SH-SY5Y (cell line): ENCODE measurements around the gene DNASE1.

Experiments
- GATA2 ChIP-seq: IDR thresholded peaks from 2 replicates; pipeline ENCODE4 v1.6.1; 2011; ENCODE audit warnings: mild to moderate bottlenecking, low read depth, low read length
- GATA3 ChIP-seq: IDR thresholded peaks from 2 replicates; pipeline ENCODE4 v1.6.1; 2011; ENCODE audit warnings: low read depth, mild to moderate bottlenecking, low read length, moderate library complexity

DNASE1 gene, protein sequence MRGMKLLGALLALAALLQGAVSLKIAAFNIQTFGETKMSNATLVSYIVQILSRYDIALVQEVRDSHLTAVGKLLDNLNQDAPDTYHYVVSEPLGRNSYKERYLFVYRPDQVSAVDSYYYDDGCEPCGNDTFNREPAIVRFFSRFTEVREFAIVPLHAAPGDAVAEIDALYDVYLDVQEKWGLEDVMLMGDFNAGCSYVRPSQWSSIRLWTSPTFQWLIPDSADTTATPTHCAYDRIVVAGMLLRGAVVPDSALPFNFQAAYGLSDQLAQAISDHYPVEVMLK

DNA sequence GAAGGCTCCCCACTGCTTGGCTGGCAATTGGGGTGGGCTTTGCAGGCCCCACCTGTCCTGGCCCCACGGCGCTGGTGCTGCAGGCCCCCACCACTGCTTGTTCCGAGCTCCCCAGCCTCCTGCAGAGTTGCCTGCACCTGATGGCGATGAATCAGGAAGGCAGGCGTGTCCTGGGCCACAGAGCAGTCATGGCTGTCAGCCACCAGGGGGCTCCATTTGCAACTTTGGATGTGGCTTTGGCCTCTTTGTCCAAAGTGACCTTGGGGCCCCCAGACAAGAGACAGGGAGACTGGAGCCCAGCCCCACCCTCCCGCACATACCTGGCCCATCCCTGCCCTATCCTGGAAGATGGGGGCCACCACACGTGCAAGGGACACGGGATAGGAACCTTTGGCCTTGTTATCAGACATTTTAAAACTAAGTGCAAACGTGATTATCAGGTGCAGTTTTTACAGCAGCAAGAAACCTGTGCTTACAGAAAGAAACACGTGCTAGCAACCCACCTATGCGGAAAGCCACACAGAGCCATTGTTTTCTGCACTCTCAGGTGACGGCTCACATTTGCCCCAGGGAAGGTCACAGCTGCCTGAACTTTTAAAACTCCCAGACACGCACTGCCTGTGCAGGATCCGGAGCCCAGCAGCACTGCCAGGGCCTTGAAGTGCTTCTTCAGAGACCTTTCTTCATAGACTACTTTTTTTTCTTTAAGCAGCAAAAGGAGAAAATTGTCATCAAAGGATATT is at the start of gene DNASE1:
Gene DNASE1, plus strand, starts transcription at position 443 of the 743 bp plus-strand sequence. CDS start 683 bp downstream, outside the sequence.
- no peak for TF ChIP-seq GATA2
- no peak for TF ChIP-seq GATA3

GRCh38 chr16:3606441-3606840 is 48.0 kb upstream of the DNASE1 start:
- TF ChIP-seq GATA2, result no peak
- TF ChIP-seq GATA3, result no peak

DNA sequence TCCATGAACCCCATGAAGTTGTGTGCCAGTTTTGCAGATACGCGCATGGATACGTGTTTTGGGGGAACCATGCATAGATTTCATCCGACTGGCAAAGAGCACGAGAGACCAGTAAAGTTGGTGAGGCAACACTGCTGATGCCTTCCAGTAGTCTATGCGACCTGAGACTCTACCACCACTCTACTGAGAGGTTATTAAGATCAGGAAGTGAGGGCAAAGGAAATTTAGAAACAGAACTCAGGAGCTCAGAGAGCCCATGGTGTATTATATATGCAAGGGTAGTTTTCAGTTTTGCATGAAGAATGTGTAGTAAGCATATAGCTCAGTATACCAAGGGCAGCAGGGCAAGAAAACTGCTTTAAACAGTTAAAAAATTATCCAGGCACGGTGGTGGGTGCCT is 47.3 kb upstream of the DNASE1 start:
- TF ChIP-seq GATA2 (no peak), GATA3 (no peak)

DNA sequence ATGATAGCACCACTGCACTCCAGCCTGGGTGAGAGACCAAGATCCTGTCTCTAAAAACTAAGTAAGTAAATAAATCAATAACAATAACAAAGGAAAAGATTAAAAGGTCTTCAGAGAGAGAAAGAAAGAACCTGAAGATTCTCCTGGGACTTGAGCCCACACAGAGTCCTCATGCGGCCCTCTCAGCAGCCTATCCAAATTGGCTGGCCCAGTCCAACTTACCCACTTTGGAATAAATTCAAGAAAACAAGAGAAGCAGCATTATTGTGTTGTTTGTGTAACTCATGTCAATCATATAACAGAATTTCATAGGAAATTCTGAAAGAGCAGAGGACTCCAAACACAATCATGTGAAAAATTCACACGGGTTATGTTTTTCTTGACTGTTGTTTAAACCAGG is 46.9 kb upstream of the DNASE1 start:
- TF ChIP-seq GATA3, result no peak
- no peak for TF ChIP-seq GATA2

- no peak for TF ChIP-seq GATA2
- TF ChIP-seq GATA3, result no peak
Measured at GRCh38 chr16:3608069-3608468, 46.4 kb upstream of the DNASE1 start.

GRCh38 chr16:3609895-3610697 is 44.4 kb upstream of the DNASE1 start:
- TF ChIP-seq GATA2 (no peak), GATA3 (no peak)

DNA sequence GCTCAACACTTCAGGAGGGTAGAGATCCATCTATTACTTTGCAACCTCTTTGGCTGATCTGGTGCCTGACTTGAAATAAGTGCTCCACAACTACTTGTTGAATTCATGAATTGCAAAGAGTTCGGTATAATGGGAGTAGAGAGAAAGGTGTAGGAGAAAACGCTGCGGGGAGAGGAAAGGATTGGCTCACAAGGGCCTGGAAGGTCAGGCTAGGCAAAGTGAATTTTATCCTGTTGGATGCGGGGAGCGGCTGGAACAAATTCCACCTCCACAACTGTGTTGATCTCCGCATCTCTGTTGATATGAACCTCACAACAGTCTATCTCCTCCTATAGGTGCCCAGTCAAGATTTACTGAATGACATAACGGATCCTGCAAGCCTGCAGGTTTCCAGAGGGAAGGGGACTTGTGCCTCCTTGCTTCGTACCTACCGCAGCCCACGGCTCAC is 43.8 kb upstream of the DNASE1 start:
- TF ChIP-seq GATA2 (no peak), GATA3 (no peak)

GRCh38 chr16:3611146-3611975 is 43.1 kb upstream of the DNASE1 start, which contains the start of gene SLX4:
Gene SLX4, minus strand, starts transcription at chr16:3611606. Its CDS starts 2,642 bp downstream, at chr16:3608964.
- no peak; the same call in 1 of the 2 replicates for TF ChIP-seq GATA2
- TF ChIP-seq GATA3, result no peak

DNA sequence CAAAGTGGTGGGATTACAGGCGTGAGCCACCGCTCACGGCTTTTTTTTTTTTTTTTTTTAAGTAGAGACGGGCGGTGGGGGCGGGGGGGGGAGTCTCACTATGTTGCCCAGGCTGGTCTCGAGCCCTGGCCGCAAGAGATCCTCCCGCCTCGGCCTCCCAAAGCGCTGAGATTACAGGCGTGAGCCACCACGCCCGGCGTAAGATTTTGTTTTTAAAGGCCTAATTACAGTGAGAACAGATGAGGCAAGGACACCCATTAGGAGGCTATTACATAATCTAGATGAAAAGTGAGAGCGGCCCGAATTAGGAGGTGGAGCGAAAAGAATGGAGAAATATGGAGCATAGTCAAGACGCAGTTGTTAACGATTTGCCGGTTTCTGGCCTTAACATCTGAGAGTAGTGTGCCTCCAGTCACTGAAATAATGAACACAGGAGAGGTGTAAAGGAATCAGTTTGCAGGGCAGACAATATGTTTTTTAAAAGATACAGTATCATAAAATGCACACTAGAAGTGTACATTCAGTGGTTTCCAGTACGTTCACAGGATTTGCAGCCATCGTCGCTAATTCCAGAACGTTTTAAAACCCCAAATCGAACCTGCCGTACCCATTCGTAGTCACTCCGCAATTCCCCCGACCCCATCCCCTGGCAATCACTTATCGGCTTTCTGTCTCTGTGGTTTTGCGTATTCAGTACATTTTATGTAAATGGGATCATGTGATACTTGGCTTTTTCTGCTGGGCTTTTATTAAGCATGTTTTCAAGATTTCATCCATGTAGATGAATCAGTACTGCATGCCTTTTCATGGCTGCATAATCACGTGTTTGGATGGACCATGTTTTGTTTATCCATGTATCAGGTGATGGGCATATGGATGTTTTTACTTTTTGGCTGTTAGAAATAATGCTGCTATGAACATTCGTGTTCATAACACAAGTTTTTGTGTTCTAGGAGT is 41.7 kb upstream of the DNASE1 start:
- TF ChIP-seq GATA3 (no peak), GATA2 (no peak)

DNA sequence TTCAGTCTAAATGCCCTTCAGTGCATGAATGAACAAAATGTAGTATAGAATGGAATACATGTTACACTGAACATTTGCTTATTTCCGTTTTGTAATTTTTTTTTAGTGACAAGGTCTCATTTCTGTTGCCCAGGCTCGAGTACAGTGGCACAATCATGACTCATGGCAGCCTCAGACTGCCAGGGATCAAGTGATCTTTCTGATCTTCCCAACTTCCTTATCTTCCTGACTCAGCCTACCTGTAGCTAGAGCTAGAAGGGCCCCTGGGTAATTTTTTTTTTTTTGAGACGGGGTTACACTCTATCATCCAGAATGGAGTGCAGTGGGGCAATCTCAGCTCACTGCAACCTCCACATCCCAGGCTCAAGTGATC is 35.7 kb upstream of the DNASE1 start:
- no peak for TF ChIP-seq GATA2
- no peak for TF ChIP-seq GATA3

DNA sequence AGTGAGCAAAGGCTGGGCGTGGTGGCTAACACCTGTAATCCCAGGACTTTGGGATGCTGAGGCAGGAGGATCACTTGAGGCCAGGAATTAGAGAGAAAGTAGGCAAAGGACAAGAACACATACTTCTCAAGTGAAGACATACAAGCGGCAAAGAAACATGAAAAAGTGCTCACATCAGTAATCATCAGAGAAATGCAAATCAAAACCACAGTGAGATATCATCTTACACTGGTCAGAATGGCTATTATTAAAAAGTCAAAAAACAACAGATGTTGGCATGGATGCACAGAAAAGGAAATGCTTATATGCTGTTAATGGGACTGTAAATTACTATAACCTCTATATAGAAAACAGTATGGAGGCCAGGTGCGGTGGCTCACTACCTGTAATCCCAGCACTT is 30.8 kb upstream of the DNASE1 start:
- no peak for TF ChIP-seq GATA2
- TF ChIP-seq GATA3, result no peak

GRCh38 chr16:3625331-3625730 is 29.2 kb upstream of the DNASE1 start:
- no peak for TF ChIP-seq GATA2
- no peak for TF ChIP-seq GATA3
